ENCODE measurements around the gene SPSB2.

GRCh38 chr12:6883252-6883651, 10.1 kb upstream of the SPSB2 start:
- TF ChIP-seq CTCF (IDR thresholded peaks at IDR 0.05) = no peak
- no peak for TF ChIP-seq POLR2A (IDR thresholded peaks at IDR 0.05)
